Measurements from ENCODE around the gene DIP2C.
"Not testable (repeated sequence)": the region's sequence is repeated elsewhere in the genome, so short reads cannot be mapped to it uniquely, and the experiment has no call there.

DIP2C gene

GRCh38 chr10:368579-369220 is 320.8 kb downstream of the DIP2C start:
- DNase-seq = no peak

GRCh38 chr10:368107-368506 is 321.4 kb downstream of the DIP2C start:
- DNase-seq = not testable (repeated sequence)

GRCh38 chr10:367636-368035 is 321.8 kb downstream of the DIP2C start:
- no peak for DNase-seq

- DNase-seq = no peak
Measured at GRCh38 chr10:366186-366585, 323.3 kb downstream of the DIP2C start.

GRCh38 chr10:364267-364775 is 325.1 kb downstream of the DIP2C start:
- no peak for DNase-seq

- no peak for DNase-seq
Measured at GRCh38 chr10:363152-363551, 326.3 kb downstream of the DIP2C start.

GRCh38 chr10:361203-362081 is 328.0 kb downstream of the DIP2C start:
- peak; percentile 29 for DNase-seq

GRCh38 chr10:360653-361052 is 328.8 kb downstream of the DIP2C start:
- no peak for DNase-seq

GRCh38 chr10:359762-360161 is 329.7 kb downstream of the DIP2C start:
- no peak for DNase-seq

- no peak for DNase-seq
Measured at GRCh38 chr10:359093-359492, 330.4 kb downstream of the DIP2C start.

- no peak for DNase-seq
Measured at GRCh38 chr10:357201-357950, 332.1 kb downstream of the DIP2C start.

GRCh38 chr10:356452-356851 is 333.0 kb downstream of the DIP2C start:
- no peak for DNase-seq

- DNase-seq = no peak
Measured at GRCh38 chr10:354901-355617, 334.4 kb downstream of the DIP2C start.

- DNase-seq = no peak
Measured at GRCh38 chr10:352476-353235, 336.8 kb downstream of the DIP2C start.

- no peak for DNase-seq
Measured at GRCh38 chr10:351770-352334, 337.6 kb downstream of the DIP2C start.

GRCh38 chr10:350981-351501 is 338.4 kb downstream of the DIP2C start:
- no peak for DNase-seq

GRCh38 chr10:349081-349480 is 340.4 kb downstream of the DIP2C start:
- no peak for DNase-seq

GRCh38 chr10:348456-348855 is 341.0 kb downstream of the DIP2C start:
- DNase-seq = no peak

- DNase-seq = not testable (repeated sequence)
Measured at GRCh38 chr10:347774-348173, 341.7 kb downstream of the DIP2C start.

GRCh38 chr10:347190-347589 is 342.3 kb downstream of the DIP2C start:
- not testable (repeated sequence) for DNase-seq

GRCh38 chr10:344582-345200 is 344.8 kb downstream of the DIP2C start:
- no peak for DNase-seq
